CD4-positive, alpha-beta T cell treated with Interferon gamma for 1 hour (primary cell): ENCODE data around the gene JARID2.
A peak's percentile ranks its signal among the peaks of the same experiment; 100 is the strongest.

Experiments used
- DNase-seq: peaks from one replicate; pipeline ENCODE4 v3.0.0-alpha.2; 2020

The JARID2 gene

DNA sequence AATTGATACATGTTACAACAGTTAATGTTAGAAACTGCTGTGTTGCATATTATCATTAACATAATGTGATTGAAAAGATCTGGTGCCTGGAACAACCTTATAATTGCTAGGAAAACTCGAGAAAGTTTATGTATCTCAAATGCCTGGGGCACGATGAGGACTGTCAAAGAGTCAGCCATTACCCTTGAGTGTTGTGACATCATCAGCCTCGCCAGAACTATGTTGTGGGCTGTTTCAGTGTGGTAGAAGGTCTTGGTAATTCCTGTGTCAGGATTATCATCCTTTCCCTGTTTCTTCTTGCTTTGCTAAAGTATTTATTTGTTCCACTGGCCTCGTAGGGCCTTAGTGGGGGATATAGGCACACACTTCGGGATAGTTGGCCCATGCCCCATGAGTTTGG, 231.9 kb downstream of the JARID2 start:
- DNase-seq: no peak

DNA sequence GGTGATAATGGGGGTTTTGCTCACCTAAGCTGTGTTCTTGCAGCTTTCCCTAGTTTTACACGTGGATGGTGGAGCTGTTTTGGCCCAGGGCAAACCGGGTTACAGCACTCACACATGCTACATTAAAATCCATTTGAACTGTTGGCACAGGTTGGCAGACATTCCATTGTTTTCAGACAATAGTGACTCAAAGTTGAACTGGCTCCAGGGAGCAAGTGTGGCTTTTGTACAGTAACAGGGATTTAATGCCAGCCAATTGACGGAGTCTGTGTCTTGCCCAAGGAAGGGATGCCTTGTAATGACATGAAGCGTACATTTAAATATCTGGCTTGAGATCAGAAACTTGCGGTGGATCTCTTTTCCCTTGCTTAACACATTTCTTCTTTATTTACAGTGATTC, 233.9 kb downstream of the JARID2 start:
- no peak for DNase-seq

DNA sequence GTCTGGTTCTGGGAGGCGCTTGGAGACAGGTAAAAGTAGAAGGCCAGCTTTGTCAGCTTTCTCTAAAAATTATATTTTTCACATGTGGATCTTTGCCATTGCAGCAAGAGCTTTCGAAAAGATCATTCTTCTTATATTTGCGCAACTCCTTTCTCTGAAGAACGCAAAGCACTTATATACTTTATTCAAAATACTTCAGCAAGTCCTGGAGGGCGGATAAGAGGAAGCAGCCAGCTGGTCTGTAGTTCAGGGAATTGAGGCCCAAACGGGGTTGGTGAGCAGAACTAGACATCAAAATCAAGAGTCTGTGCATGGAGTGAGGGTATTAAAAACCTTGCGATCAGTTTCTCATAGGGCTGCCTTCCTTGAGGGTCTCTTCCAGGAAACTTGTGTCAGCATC, 234.7 kb downstream of the JARID2 start:
- no peak for DNase-seq

DNA sequence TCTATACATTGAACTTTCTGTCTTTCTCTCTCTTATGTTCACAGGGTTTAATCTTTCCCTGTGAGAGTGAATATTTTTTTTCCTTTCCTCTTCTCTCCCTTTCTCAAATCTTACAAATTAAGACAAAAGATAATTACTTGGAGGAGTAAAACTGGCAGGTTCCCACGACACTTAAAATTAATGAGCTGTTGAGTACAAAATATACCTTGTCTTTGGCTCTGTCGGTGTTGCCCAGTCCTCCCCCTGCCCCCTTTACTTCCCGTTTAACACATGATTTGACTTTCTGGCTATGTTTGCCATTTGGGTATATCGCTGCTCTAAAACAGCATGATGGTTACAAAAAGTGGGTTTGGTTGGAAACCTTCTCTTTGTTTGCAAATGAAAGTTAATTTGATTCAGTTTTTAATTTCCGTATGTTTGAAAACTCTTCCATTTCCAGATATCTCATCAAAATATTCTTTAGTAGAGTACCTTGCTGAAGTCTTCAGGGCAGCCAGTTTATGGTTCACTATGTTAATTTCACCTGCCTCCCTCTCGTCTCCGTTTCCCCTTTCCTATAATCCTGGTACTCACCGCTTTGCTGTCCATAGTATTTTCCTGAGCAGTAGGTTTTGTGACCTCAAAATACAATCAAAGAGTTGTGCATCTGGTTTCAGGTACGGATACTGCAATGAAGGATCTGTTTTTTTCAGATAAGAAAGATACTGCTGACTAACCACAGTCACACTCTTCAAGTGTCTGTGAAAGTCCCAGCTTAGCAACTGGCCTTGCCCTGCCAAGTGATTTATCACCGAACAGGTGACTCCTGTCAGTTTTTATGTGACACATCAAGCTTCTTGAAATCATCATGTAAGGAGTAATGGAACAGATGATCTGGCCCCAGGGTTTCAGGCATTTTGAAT, 235.8 kb downstream of the JARID2 start:
- DNase-seq: no peak

DNA sequence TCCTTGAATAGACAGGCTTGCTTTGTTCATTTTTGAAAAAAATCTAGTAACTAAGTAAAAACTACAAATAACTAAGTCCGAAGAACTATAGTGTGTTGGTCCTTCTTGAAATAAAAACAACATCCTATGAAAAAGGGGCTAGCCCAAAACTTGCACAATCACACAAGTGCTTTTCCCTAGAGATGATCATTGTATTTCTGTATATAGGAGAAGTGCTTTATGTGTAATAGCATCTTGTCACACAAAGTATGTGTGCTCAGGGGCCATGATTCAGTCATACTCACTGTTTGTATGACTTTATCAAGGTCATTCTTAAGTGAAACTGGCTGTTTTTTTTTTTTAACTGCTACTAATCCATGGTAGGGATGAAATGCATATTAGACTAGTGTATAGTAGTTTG, 237.2 kb downstream of the JARID2 start:
- no peak for DNase-seq

DNA sequence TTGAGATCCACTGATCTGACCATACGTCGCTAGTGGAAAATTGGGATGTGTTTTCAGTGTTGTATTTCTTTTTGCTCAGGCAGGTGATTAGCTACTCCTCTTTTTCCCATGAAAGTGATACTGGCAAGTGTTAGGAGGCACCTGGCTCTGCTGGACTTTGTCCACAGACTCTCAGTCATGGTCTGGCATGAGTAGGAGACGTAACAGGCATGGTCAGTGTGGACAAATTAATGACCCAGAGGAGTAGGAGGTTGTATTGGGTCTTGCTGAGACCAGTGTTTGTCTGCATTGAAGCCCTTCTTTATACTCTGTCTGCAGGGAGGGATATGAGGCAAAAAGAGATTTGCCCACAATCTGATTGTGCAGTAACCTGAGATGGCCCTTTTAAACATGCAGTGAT, 238.3 kb downstream of the JARID2 start:
- DNase-seq: no peak

GRCh38 chr6:15484821-15485220, 239.0 kb downstream of the JARID2 start:
- DNase-seq: no peak

DNA sequence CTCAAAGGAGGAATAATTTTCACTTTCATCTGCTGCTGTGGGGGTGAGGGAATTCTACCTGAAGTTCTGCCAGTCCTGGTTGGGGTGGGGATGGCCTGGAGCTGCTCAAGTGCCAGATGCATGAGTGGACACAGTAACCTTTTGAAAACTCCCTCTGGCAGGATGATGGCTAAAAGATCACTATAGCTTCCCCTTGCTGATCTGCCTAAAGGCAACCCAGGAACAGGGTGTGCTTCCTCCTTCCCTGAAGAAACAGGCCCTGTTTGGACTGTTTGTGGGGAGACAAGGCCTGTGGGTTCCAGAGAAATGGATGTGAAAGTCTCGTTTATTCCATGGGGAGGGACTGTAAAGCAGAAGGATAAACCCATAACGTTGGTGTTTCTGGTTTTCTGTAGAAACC, 240.1 kb downstream of the JARID2 start:
- no peak for DNase-seq

- DNase-seq: no peak
These were observed 241.4 kb downstream of the JARID2 start for GRCh38 chr6:15487262-15487661.

- no peak for DNase-seq
These were observed 243.5 kb downstream of the JARID2 start for GRCh38 chr6:15489261-15489962.

DNA sequence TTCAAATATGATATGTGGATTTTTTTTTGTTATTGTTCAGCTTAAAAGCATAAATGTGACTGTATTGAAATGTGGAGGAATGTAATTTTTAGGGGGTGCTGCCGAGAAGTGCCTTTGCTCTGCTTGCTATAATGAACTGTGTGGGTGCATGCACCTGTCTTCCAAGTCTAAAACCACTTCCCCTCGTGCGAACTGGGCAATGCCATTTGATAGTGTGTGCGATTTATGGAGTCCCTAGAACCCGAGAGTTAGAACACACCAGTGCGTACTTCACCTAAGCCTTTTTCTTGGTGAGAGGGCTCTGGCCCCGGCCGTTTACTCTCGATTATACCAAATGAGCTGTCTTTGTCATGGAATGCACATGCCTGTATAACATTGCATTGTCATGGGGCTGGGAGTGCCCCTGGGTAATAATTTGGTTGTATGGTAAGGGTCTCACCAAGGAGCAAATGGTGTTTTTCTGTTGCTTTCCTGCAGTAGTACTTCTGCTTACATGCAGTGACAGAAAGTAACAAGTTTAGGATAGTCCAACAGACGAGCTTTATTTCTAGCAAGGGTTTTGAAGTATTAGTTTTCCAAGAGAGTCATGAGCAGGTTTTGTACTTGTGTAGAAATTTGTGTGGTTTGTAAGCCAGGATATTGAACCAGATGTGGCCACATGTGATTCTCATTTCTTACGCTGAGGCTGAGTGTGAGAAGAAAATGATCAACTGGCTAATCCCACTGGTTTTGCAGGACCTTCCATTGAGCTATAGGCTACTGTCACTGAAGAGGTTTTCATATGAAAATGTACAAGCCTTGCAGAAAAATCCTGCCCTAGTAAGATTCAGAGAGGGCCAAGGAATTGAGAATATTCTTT, 244.6 kb downstream of the JARID2 start:
- no peak for DNase-seq

- peak; percentile 60 for DNase-seq
These were observed 245.6 kb downstream of the JARID2 start for GRCh38 chr6:15491255-15491985.

DNA sequence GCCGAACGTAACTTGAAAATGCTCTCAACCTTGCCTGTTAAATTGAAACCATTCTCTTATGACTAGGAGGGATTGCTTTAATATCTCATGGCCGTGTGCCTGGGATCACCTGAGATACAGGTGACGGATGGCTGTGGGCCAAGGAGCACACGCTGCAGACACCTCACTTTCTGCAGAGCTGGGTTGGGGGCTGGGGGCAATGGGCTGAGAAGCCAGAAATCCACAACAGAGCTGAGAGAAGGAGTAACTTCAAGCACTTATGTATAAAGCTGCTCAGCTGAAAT, 246.1 kb downstream of the JARID2 start:
- DNase-seq: no peak

DNA sequence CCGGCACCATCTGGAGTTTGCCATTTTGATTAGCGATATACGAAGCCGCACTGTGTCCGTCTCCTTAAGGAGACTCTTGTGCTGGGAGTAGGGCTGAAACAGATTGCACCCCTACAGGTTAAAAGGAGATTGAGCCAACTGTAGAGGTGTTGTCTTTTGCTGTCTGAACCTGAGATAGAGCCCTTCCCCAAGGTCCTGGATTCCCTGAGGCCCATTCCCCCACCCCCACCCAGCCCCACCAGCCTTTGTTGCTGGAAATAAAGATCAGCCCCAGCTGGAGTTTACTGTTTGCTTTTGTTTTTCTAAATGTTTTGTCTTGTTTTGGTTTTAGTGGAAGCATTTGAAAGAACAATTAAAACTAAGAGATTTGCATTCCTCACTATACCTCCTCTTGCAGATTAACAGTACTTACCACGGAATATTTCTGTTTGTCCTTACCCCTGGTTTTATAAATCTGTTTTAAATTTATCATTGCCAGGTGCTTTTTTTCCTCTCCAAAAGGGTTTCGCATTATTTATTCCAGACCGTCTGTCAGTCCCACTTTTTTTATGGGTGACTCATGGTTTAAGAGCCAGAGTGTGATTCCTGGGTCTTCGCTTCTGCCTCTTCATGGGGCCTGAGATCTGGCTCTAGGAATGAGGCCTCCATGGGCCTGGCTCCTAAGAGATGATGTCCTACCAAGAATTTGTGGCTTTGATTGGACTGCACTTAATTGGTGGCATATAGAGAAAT, 247.7 kb downstream of the JARID2 start:
- no peak for DNase-seq

DNA sequence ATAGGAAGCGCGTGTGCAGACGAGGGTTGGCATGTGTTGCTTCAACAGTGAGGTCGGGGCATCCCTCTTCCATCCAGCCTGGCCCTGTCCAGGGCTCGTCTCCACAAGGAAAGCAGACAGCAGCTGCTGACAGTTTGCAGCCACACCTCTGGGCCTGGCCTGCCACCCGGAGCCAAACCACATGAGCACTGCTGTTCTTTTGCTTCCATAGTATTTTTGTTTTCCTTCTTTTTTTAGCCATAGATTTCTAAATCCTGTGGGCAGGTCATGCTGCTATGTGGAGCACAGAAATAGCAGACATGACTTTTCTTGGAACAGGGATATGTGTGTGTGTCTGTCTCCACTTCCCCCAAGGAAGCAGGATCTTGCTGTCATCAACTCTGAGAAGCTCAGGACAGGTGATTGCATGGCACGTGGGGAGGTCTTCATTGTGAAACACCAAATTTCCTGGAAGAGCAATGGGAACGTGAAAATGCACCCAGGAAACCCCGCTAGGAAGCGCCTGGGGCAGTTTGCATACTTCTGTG, 249.6 kb downstream of the JARID2 start:
- no peak for DNase-seq

DNA sequence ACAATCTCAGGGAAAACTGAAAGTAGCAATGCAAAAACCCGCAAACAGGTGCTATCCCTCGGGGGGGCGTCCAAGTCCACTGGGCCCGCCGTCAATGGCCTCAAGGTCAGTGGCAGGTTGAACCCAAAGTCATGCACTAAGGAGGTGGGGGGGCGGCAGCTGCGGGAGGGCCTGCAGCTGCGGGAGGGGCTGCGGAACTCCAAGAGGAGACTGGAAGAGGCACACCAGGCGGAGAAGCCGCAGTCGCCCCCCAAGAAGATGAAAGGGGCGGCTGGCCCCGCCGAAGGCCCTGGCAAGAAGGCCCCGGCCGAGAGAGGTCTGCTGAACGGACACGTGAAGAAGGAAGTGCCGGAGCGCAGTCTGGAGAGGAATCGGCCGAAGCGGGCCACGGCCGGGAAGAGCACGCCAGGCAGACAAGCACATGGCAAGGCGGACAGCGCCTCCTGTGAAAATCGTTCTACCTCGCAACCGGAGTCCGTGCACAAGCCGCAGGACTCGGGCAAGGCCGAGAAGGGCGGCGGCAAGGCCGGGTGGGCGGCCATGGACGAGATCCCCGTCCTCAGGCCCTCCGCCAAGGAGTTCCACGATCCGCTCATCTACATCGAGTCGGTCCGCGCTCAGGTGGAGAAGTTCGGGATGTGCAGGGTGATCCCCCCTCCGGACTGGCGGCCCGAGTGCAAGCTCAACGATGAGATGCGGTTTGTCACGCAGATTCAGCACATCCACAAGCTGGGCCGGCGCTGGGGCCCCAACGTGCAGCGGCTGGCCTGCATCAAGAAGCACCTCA, 250.7 kb downstream of the JARID2 start:
- DNase-seq: no peak

- DNase-seq: no peak
These were observed 252.8 kb downstream of the JARID2 start for GRCh38 chr6:15498640-15499039.

DNA sequence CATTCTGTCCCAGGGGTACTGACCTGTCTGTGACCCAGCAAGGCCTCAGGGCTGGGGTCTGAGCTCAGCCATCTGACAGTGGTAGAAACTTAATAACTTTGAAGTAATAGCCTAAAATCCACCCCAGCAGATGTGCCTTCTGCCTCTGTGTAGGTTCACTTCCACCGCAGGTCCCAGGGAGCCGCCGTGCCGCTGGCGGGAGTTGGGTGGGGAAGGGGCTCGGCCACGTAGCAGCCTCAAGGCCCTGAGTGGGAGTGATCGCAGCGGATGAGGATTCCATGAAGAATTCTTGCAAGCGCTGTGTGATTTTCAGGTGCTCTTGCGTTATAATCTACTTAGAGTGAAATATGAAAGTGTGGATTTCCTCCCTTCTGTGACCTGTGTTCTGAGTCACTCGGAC, 253.3 kb downstream of the JARID2 start:
- no peak for DNase-seq

DNA sequence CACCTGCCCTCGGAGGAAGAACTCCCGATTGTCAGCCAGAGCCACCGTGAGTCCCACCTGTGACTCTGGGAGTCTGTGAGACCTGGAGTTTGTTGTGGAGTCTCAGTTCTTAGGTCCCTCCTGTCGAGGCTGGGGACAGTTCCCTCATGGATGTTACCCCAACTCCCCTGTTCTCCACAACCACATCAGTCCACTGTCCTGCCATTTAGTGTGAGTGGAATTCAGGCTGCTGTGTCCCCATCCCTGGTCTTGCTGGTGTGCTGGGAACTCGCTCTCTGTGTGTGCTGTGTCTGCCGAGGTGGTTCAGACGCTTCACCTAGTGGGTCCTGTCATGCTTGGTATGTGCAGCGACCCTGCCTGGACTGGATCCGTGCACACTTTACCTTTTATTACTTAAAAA, 253.7 kb downstream of the JARID2 start:
- no peak for DNase-seq

- no peak for DNase-seq
These were observed 254.3 kb downstream of the JARID2 start for GRCh38 chr6:15500078-15500740.
